DND-41 (cell line): ENCODE data around the gene RDH14.
A peak's percentile ranks its signal among the peaks of the same experiment; 100 is the strongest.

Experiments used
- ATAC-seq: fragments of 200-7000 bp; cut with Tn5 transposase; 3 replicates; pipeline ENCODE4 v1.9.1; 2021; ENCODE audit warnings: low read depth; ENCODE audit not compliant: insufficient read depth
- DNase-seq: peaks from one replicate; pipeline ENCODE4 v3.0.0-alpha.2; 2020
- H2AFZ ChIP-seq: 2 replicates; pipeline ENCODE4 v1.6.0; 2012; ENCODE audit warnings: low read depth, low read length
- H3K27ac ChIP-seq: 2 replicates; pipeline ENCODE4 v1.5.1; 2012; ENCODE audit warnings: low read length, inconsistent platforms
- H3K27me3 ChIP-seq: fragments of 200-600 bp; sonication (generic); 2 replicates; pipeline ENCODE4 v1.6.0; 2012; ENCODE audit warnings: low read length, mild to moderate bottlenecking, inconsistent platforms; ENCODE audit not compliant: insufficient read depth, poor library complexity
- H3K36me3 ChIP-seq: 2 replicates; pipeline ENCODE4 v1.5.1; 2012; ENCODE audit warnings: low read length, inconsistent platforms; ENCODE audit not compliant: insufficient read depth
- H3K4me1 ChIP-seq: 2 replicates; pipeline ENCODE4 v1.5.1; 2012; ENCODE audit warnings: mild to moderate bottlenecking, low read length; ENCODE audit not compliant: insufficient read depth
- H3K4me2 ChIP-seq: 2 replicates; pipeline ENCODE4 v1.6.0; 2012; ENCODE audit warnings: mild to moderate bottlenecking, moderate library complexity, low read length, inconsistent platforms; ENCODE audit not compliant: insufficient read depth
- H3K4me3 ChIP-seq, 2 experiments: fragments of 200-600 bp in 1 of 2; shearing (Covaris generic) in 1 of 2; 2 replicates each; pipeline ENCODE4 v1.5.1; 2012 to 2016; ENCODE audit warnings: inconsistent platforms in 2 of 2, low read length in 2 of 2, mild to moderate bottlenecking in 2 of 2, low read depth in 1 of 2, moderate library complexity in 1 of 2
- H3K79me2 ChIP-seq: 2 replicates; pipeline ENCODE4 v1.6.0; 2012; ENCODE audit warnings: low read length, inconsistent platforms; ENCODE audit not compliant: insufficient read depth
- H3K9ac ChIP-seq: 2 replicates; pipeline ENCODE4 v1.6.0; 2012; ENCODE audit warnings: low read depth, mild to moderate bottlenecking, inconsistent platforms, low read length, moderate library complexity
- H3K9me3 ChIP-seq: 2 replicates; pipeline ENCODE4 v1.5.1; 2012; ENCODE audit warnings: low read length, moderate library complexity, mild to moderate bottlenecking, inconsistent platforms; ENCODE audit not compliant: insufficient read depth, severe bottlenecking
- H4K20me1 ChIP-seq: 2 replicates; pipeline ENCODE4 v1.6.0; 2012; ENCODE audit warnings: low read length; ENCODE audit not compliant: insufficient read depth
- CTCF ChIP-seq: IDR thresholded peaks from 2 replicates; pipeline ENCODE4 v1.5.1; 2012; ENCODE audit warnings: borderline replicate concordance, low read length, moderate library complexity, mild to moderate bottlenecking; ENCODE audit not compliant: poor library complexity, severe bottlenecking; ENCODE audit errors: extremely low read depth
- EZH2 ChIP-seq: IDR thresholded peaks from 3 replicates; pipeline ENCODE4 v1.6.1; 2012; ENCODE audit warnings: borderline replicate concordance, low read depth, mild to moderate bottlenecking, moderate library complexity, low read length, inconsistent platforms; ENCODE audit not compliant: severe bottlenecking

RDH14 gene

DNA sequence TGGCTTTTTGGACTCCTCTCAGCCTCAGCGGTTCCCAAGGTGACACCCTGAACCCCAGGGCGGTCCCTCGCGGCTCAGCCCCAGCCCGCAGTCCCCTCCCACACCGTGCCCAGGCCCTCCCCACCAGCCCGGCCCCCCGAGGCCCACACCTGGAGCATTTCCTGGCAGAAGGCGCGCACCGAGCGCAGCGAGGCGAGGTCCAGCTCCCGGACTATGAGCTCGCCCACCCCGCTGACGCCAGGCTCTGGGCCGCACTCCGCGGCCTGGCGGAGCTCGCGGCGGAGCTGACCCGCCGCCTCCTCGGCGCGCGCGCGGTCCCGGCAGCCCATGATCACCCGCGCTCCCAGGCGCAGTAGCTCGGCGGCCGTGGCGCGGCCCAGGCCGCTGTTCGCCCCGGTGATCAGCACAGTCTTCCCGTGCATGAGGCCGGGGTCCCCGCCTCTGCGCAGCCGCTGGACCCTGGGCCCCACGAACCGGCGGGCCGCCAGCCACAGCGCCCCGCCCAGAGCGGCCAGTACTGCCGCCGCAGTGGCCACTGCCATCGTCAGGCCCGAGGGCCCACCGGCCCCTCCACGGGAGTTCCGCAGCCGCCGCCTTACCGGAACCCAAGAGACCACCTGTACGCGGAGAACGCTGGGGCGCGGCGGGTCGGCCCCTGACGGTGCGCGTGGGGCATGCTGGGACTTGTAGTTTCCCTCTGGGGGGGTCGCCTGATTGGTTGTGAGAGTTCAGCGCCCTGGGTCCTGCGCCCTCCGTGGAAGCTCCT lies at the start of gene RDH14:
Gene RDH14, minus strand, starts transcription at position 623 of the 766 bp plus-strand sequence. Its CDS starts 81 bp downstream, at position 542.
- Histone ChIP-seq H3K27me3 (no peaks in the 10 kb centered on the region), H3K4me2 (peak within 1 kb of the TSS; percentile 61), H2AFZ (peak within 1 kb of the TSS; percentile 76), H3K79me2 (peaks cover 22% of the 10 kb centered on the region), H3K9ac (peak within 1 kb of the TSS; percentile 95), H3K9me3 (no peaks in the 10 kb centered on the region), H4K20me1 (0 out of 2 replicates have a peak, but pooled peaks cover 2% of the 10 kb centered on the region), H3K4me1 (peaks cover 28% of the 10 kb centered on the region), H3K27ac (peak within 1 kb of the TSS; percentile 83), H3K36me3 (peaks cover 11% of the 10 kb centered on the region; the same call in 1 of the 2 replicates), H3K4me3 (peak within 1 kb of the TSS; percentile 59 to 66)
- ATAC-seq (peak; percentile 91), DNase-seq (peak; percentile 93)
- TF ChIP-seq EZH2 = no peak
- no peak for TF ChIP-seq CTCF

DNA sequence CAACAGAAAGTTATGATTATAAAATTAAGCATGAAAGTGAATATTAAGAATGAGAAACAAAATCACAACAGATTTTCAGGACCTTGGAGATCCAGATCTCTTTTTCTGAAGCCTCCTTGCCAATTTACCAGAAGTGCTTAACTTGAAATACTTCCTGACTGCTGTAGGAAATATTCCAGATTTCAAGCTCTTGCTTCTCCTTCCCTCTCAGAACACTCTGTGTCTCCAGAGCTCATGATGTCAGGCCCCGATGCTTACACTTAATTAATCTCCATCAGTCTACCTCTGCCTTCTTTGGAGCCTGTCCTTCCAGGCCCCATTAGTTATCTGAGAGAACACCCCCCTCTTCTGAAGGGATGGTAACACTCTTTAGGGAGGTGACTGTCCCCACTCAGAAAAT lies 49.6 kb upstream of the RDH14 start:
- no peaks in the 10 kb centered on the region for H3K9me3 ChIP-seq
- no peaks in the 10 kb centered on the region for H3K4me1 ChIP-seq
- H2AFZ ChIP-seq = no peak overlapping the region
- no peaks in the 10 kb centered on the region for H3K36me3 ChIP-seq
- TF ChIP-seq CTCF (no peak), EZH2 (no peak)
- H3K4me3 ChIP-seq = no peak overlapping the region
- ATAC-seq (no peak), DNase-seq (no peak)
- no peaks in the 10 kb centered on the region for H4K20me1 ChIP-seq
- H3K27ac ChIP-seq = no peak overlapping the region
- no peak overlapping the region for H3K4me2 ChIP-seq
- no peak overlapping the region for H3K9ac ChIP-seq
- H3K79me2 ChIP-seq = no peaks in the 10 kb centered on the region
- H3K27me3 ChIP-seq = no peaks in the 10 kb centered on the region

DNA sequence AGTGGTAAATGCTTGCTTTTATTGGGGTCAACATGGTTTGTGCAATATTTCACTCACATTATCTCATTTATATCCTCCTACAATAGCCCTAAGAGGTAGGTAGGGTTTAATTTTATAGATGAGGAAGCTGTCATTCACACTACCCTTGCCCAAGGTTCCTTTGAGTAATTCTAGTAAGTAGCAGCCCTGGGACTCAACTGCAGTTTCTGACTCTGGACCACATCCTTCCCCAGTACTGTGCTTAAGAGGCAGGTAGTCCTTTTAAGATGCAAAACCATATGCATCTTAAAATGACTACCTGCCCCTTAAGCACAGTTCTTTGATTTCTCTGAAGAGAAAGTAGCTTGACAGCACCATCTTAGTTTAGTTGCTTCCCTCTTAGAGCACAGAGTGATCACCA lies 44.7 kb upstream of the RDH14 start:
- no peak overlapping the region for H3K4me3 ChIP-seq
- H3K9ac ChIP-seq = no peak overlapping the region
- no peaks in the 10 kb centered on the region for H3K79me2 ChIP-seq
- no peak for ATAC-seq
- no peaks in the 10 kb centered on the region for H3K36me3 ChIP-seq
- H4K20me1 ChIP-seq = no peaks in the 10 kb centered on the region
- H3K27ac ChIP-seq = no peak overlapping the region
- no peak for TF ChIP-seq EZH2
- no peak for TF ChIP-seq CTCF
- H3K4me1 ChIP-seq = no peaks in the 10 kb centered on the region
- H2AFZ ChIP-seq = no peak overlapping the region
- H3K4me2 ChIP-seq = no peak overlapping the region
- H3K9me3 ChIP-seq = no peaks in the 10 kb centered on the region
- no peaks in the 10 kb centered on the region for H3K27me3 ChIP-seq
- no peak for DNase-seq
